Endodermal cell (in vitro differentiated cells): ENCODE data around the gene BTBD10. TPM values are rescaled to one million over a fixed set of nuclear protein-coding genes. Genes with fewer than 3 reads are reported as not detected.

Source experiments
- DNase-seq: peaks from one replicate; pipeline ENCODE4 v3.0.0-alpha.2; 2017
- H3K27ac ChIP-seq: 2 replicates; pipeline ENCODE4 v1.5.1; 2013; ENCODE audit warnings: mild to moderate bottlenecking, low read depth, low read length, moderate library complexity
- H3K27me3 ChIP-seq: 2 replicates; pipeline ENCODE4 v1.6.1; 2013; ENCODE audit warnings: mild to moderate bottlenecking, low read length, moderate library complexity; ENCODE audit not compliant: insufficient read depth, control insufficient read depth, poor library complexity, severe bottlenecking
- H3K36me3 ChIP-seq: 2 replicates; pipeline ENCODE4 v1.7.0; 2013; ENCODE audit warnings: mild to moderate bottlenecking, low read length, moderate library complexity; ENCODE audit not compliant: control insufficient read depth, insufficient read depth
- H3K4me1 ChIP-seq: one replicate; pipeline ENCODE4 v1.7.0; 2013; ENCODE audit warnings: low read length; ENCODE audit not compliant: control insufficient read depth, insufficient read depth
- H3K4me3 ChIP-seq: 2 replicates; pipeline ENCODE4 v1.5.1; 2013; ENCODE audit warnings: mild to moderate bottlenecking, low read length, moderate library complexity
- H3K9ac ChIP-seq: 2 replicates; pipeline ENCODE4 v1.6.1; 2013; ENCODE audit warnings: mild to moderate bottlenecking, low read length, moderate library complexity; ENCODE audit not compliant: poor library complexity, severe bottlenecking; ENCODE audit errors: extremely low read depth
- H3K9me3 ChIP-seq: 2 replicates; pipeline ENCODE4 v1.6.1; 2013; ENCODE audit warnings: mild to moderate bottlenecking, low read length, moderate library complexity; ENCODE audit not compliant: control insufficient read depth
- H3K27ac Mint-ChIP-seq: 2 replicates; pipeline ENCODE4 v1.8.0; 2020; ENCODE audit warnings: mixed read lengths
- H3K27me3 Mint-ChIP-seq: 2 replicates; pipeline ENCODE4 v1.8.0; 2021; ENCODE audit warnings: mild to moderate bottlenecking, mixed read lengths; ENCODE audit not compliant: insufficient read depth
- H3K36me3 Mint-ChIP-seq: 2 replicates; pipeline ENCODE4 v1.8.0; 2020; ENCODE audit warnings: low read depth, mixed read lengths
- H3K4me1 Mint-ChIP-seq: 2 replicates; pipeline ENCODE4 v1.8.0; 2020; ENCODE audit warnings: mixed read lengths
- H3K4me3 Mint-ChIP-seq: 2 replicates; pipeline ENCODE4 v1.8.0; 2020; ENCODE audit warnings: mild to moderate bottlenecking, moderate library complexity, mixed read lengths
- H3K9me3 Mint-ChIP-seq: 2 replicates; pipeline ENCODE4 v1.8.0; 2020; ENCODE audit warnings: mild to moderate bottlenecking, mixed read lengths
- WGBS, 2 experiments: methylation state at CpG; one replicate each; pipeline versions ENCODE4 v1.1.5 to v1.1.7; 2013; ENCODE audit warnings: missing lambda C conversion rate in 2 of 2, mixed read lengths in 1 of 2; ENCODE audit not compliant: insufficient coverage in 1 of 2, insufficient read length in 1 of 2; 5-methylcytosine and 5-hydroxymethylcytosine counted together
- total RNA-seq, 2 donors: library from RNA; stranded (reverse); fragmentation: NEBNext Ultra II Directional in 1 of 2; extraction: Animal tissue kit (Norgen Biotek cat#: 25700) in 1 of 2; gene quantifications; 2 replicates in 1 of 2; 3 replicates in 1 of 2; pipeline ENCODE4 v1.2.1, GENCODE V29; 2021
- TF ChIP-seq, protein P1 (sequence below): fragments of 200-600 bp; sonication (generic); conservative IDR thresholded peaks from 2 replicates; pipeline ENCODE4 v1.5.0; 2021; ENCODE audit warnings: antibody characterized with exemption, mild to moderate bottlenecking

Gene BTBD10
- total RNA-seq, 2 donors from 2014 or later, result 30.0 to 30.8 TPM

DNA sequence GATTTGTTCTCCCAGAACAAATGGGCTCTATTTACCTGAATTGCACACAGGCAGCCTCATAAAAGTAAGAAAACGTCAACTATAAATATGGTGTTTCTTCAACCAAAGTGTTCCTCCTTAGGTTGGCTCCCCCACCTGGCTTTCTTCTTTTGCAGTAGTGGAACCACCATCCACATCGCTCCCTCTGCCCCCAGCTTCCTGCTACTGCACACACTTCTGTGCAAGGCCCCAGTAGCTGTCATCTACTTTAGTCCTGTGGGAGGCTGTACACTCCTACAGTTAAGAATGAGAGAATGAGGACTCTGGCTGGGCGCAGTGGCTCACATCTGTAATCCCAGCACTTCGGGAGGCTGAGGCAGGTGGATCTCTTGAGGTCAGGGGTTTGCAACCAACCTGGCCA is 95.9 kb downstream of the BTBD10 start:
- Mint-ChIP-seq H3K9me3 (no peaks in the 10 kb centered on the region), H3K36me3 (no peaks in the 10 kb centered on the region), H3K27me3 (no peaks in the 10 kb centered on the region), H3K4me1 (peaks cover 17% of the 10 kb centered on the region), H3K4me3 (no peak overlapping the region), H3K27ac (no peak overlapping the region)
- Histone ChIP-seq H3K9me3 (no peaks in the 10 kb centered on the region), H3K4me1 (peaks cover 7% of the 10 kb centered on the region), H3K9ac (no peak overlapping the region), H3K4me3 (no peak overlapping the region), H3K36me3 (no peaks in the 10 kb centered on the region), H3K27me3 (no peaks in the 10 kb centered on the region), H3K27ac (no peak overlapping the region)
- TF ChIP-seq, protein P1, sequence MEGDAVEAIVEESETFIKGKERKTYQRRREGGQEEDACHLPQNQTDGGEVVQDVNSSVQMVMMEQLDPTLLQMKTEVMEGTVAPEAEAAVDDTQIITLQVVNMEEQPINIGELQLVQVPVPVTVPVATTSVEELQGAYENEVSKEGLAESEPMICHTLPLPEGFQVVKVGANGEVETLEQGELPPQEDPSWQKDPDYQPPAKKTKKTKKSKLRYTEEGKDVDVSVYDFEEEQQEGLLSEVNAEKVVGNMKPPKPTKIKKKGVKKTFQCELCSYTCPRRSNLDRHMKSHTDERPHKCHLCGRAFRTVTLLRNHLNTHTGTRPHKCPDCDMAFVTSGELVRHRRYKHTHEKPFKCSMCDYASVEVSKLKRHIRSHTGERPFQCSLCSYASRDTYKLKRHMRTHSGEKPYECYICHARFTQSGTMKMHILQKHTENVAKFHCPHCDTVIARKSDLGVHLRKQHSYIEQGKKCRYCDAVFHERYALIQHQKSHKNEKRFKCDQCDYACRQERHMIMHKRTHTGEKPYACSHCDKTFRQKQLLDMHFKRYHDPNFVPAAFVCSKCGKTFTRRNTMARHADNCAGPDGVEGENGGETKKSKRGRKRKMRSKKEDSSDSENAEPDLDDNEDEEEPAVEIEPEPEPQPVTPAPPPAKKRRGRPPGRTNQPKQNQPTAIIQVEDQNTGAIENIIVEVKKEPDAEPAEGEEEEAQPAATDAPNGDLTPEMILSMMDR, result no peak
- no peak for DNase-seq
- WGBS, 2 experiments, result 94% methylated on average over 4 of the region's 4 CpGs; no CpG with 5 or more reads in 1 of the 2 experiments

DNA sequence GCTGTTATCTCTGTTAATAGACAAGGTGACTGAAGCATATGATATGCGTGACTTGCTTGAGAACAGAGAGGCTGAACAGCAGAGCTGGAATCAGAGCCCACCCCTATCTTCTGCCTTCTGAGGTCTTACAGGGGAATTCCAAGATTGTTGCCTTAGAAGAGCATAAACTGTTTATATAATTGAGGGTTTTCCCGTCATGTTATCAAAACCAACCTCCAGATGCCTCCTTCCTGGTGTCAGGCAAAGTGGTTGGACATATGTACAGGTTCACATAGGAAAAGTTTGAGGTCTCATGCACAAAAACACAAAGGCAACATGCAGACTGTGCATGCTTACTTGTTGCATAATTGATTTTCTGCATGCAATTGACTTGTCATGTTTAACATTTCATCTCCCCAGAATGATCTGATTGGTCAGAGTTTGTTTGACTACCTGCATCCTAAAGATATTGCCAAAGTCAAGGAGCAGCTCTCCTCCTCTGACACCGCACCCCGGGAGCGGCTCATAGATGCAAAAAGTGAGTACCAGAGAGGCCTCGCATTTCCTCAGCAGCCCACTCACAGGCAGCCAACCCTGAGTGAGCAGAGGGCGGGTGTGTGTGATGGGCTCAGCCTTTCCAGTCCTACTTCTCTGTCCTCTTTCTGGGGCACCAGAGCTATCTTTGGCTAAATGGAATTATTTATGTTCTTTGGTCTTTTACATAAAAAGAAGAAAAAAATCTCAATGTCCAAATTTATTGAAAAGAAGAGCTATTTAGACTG is 96.6 kb downstream of the BTBD10 start:
- Histone ChIP-seq H3K9me3 (no peaks in the 10 kb centered on the region), H3K9ac (no peak overlapping the region), H3K27me3 (no peaks in the 10 kb centered on the region), H3K4me1 (peaks cover 7% of the 10 kb centered on the region), H3K4me3 (no peak overlapping the region), H3K27ac (no peak overlapping the region), H3K36me3 (no peaks in the 10 kb centered on the region)
- no peaks in the 10 kb centered on the region for H3K27me3 Mint-ChIP-seq
- H3K4me3 Mint-ChIP-seq, result no peak overlapping the region
- DNase-seq, result no peak
- H3K9me3 Mint-ChIP-seq, result no peaks in the 10 kb centered on the region
- peaks cover 17% of the 10 kb centered on the region for H3K4me1 Mint-ChIP-seq
- H3K36me3 Mint-ChIP-seq, result no peaks in the 10 kb centered on the region
- 90 to 95% methylated on average over 2 to 7 of the region's 7 CpGs for WGBS, 2 experiments
- H3K27ac Mint-ChIP-seq, result no peak overlapping the region
- TF ChIP-seq, protein P1, result no peak

DNA sequence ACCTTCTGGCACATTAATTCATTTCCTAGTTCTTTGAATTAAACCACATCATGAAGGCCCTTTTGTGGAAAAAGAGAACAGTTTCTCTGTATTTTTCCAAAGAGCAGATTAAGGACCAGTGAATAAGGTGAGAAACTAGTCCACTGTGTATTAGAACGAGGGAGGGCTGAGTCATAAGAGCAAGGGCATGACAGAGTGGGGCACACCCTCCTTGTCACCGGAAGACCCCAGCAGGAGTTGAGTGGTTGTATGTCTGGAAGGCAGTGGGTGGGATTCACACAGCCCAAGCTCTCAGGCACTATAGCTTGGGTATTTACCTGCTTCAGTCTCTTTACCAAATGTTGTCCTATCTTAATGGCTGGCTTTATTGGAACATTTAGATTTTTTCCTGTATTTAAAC is 98.6 kb downstream of the BTBD10 start:
- Mint-ChIP-seq H3K4me3 (no peak overlapping the region), H3K36me3 (no peaks in the 10 kb centered on the region), H3K9me3 (no peaks in the 10 kb centered on the region), H3K27ac (no peak overlapping the region), H3K27me3 (no peaks in the 10 kb centered on the region), H3K4me1 (peaks cover 17% of the 10 kb centered on the region)
- no peaks in the 10 kb centered on the region for H3K9me3 ChIP-seq
- peaks cover under 1% of the 10 kb centered on the region for H3K4me1 ChIP-seq
- H3K4me3 ChIP-seq, result no peak overlapping the region
- 44 to 60% methylated on average over 2 of the region's 2 CpGs for WGBS, 2 experiments
- H3K27me3 ChIP-seq, result no peaks in the 10 kb centered on the region
- no peak overlapping the region for H3K9ac ChIP-seq
- H3K36me3 ChIP-seq, result no peaks in the 10 kb centered on the region
- TF ChIP-seq, protein P1, result no peak
- no peak overlapping the region for H3K27ac ChIP-seq
- peak; percentile 69 for DNase-seq
